Renal cortical epithelial cell (primary cell): Measurements from ENCODE around the gene VPS41. TPM values are rescaled to one million over a fixed set of nuclear protein-coding genes. Genes with fewer than 3 reads are reported as not detected.

Source experiments
- DNase-seq: peaks from one replicate; pipeline ENCODE4 v3.0.0-alpha.2; 2011; ENCODE audit warnings: low read depth
- total RNA-seq: library from RNA; depleted of rRNA; stranded (reverse); fragments of >200 nt; gene quantifications from 2 replicates; pipeline ENCODE4 v1.2.3, GENCODE V29; 2014

VPS41 gene
- total RNA-seq, 1 donor from 2014 or later, result 164 TPM

DNA sequence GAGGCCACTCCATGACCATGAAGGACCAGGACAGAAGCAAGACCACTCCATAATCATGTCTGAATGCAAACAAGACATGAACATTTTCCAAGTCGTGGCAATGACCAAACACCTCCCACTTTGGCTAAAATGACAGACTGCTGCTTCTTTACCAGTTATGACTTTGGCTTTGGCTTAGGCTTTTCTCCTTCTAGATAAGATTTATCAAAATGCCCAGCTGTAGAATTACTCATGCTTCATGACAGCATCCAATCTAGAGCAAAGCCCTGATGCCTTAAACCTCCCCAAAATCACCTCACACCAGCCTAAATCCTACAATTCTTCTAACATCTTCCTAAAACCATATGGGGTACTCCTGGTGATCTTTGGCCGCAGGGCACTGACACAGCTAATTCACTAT is 102.1 kb downstream of the VPS41 start:
- no peak for DNase-seq

DNA sequence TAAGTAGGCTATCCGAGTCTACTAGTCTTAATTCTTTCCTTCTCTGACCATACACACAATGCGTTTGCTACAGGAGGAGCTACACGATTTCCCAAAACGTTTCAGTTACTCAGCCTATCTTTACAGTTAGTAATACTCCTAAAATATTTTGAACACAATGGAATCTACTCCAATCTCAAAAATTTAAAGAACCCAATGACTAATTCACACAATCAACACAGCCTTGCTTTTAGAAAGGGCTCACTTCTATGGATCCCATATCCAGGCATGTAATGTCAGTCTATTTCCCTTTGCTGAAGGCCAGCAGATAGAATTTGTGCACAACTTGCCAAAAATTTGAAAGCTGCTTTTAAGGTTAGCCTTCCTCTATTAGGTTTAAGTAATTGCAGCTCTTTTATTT is 107.2 kb downstream of the VPS41 start:
- no peak for DNase-seq

GRCh38 chr7:38798552-38799267 is 110.3 kb downstream of the VPS41 start:
- no peak for DNase-seq

DNA sequence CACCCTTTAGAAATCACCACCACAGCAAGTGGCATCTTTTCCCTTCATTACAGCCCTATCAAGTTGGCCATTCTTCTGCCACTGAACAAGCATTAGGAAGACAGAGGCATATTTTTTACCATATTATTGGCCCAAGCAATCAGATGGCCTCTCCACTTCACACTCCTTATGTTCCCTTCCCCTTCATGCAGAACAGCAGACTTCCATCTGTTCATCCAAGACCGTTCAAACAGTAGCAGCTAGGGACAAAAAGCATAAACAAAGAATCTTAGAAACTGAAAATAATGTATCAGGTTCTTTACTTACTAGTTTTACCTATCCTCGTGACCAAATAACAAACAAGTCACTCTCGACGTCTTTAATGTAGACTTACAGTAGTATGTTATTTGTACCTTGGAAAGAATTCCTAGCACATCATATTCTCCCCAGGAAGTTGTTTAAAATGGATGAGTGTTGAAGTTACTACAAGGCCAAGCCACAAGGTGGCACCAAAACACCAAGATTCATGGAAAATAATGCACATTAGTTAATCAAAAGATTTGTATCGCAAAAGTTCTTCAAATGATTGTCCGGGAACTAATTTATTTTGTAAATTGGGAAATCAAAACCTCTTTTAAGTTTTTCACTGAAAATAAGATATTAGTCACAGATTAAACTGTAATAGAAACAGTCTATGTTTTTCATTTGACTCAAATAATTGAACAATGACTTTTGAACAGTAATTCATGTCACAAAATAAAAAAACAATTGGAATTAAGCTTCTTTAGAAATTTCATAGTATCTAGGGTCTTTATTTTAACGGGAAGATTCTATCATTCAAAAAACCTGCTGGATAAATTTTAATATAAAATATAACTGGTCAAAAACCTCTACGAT is 112.1 kb downstream of the VPS41 start:
- DNase-seq, result peak; percentile 65

- peak; percentile 27 for DNase-seq
Observed at GRCh38 chr7:38795593-38795992, 113.4 kb downstream of the VPS41 start.

DNA sequence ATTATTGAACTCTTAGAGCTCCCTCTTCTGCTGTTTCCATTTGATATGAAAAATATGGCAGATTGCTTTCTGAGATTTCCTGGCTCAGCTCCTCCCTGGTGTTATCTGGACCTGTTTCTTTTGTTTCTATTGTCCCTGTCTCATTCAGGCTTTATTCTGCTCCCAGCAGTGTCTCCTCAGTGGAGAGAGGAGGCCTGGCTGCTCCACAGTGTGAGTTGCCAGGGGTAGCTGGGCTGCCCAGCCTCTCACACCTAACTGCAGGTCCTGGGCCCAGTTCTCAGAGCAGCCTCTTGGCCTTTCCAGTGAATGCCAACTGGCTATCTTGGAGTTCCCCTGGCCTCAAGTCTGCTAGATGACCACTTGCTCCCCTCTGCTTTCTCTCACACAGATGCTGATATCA is 127.0 kb downstream of the VPS41 start:
- no peak for DNase-seq

DNA sequence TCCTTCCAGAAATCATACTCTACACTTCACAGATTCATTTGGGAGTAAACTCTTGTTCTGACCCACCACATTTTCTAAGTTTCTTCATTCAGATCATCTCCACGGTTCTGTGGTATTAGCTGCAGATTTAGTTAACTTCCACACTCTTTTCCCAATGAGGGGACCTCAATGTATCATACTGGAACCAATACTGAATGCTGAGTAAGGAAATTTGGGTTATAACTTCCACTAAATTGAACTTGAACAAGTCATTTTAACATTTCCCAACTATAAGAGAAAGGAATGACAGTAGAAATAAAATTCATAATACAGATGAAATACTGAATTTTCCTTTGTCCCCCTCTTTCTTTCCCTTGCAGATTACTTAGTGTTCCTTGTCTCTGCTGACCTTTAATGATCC is 131.4 kb downstream of the VPS41 start:
- DNase-seq, result no peak

DNA sequence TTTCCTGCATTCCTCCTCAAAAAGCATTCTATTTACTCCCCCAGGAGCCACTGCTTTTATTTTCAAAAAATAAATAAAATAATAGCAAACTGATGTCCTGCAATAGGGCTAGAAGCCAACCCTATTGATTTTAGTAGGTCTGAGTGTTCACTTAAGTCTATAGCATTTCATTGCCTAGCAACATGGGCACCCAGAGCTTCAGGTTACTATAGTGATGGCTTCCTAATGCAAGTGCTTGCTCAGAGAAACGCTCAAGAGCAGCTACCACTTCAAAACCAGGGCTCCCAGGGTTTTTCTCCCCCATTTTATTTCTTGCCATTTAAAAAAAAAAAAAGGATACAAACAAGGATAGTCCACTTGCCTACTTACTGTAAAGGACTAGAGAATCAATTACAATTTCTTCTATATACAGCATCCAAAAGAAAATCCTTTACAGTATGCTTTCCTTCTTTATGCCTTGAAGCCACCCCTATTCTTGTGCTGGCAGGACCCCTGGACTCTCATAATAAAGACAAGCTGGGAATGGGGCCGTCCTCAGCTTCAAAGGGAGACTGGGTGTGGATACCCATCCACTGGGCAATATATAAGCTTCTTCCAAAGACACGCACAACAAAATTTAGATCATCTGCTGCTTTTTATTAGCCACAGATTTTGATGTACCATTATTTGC is 133.3 kb downstream of the VPS41 start:
- no peak for DNase-seq

GRCh38 chr7:38773430-38773829 is 135.6 kb downstream of the VPS41 start:
- DNase-seq, result no peak

DNA sequence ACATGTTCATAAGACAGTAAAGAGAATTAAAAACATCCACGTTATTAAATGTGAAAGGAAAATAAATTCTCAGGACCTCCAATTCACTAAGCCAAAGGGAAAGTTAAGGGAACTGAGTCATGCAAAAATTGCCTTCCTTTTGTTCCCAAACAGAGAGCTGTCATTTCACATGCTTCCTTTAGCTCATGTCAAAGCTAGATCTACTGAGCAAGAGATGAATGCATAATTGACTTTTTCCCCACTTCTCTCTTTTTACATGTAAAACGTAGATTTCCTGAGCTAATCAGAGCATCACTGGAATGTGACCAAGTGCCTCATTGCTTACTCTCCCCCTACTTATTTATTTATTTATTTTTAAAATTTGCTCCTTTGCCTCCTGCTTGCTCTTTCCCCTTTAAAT is 148.8 kb downstream of the VPS41 start:
- no peak for DNase-seq

GRCh38 chr7:38759028-38759427 is 150.0 kb downstream of the VPS41 start:
- DNase-seq, result no peak

- peak; percentile 7 for DNase-seq
Observed at GRCh38 chr7:38757931-38758330, 151.1 kb downstream of the VPS41 start.

GRCh38 chr7:38756521-38756920 is 152.5 kb downstream of the VPS41 start:
- no peak for DNase-seq

DNA sequence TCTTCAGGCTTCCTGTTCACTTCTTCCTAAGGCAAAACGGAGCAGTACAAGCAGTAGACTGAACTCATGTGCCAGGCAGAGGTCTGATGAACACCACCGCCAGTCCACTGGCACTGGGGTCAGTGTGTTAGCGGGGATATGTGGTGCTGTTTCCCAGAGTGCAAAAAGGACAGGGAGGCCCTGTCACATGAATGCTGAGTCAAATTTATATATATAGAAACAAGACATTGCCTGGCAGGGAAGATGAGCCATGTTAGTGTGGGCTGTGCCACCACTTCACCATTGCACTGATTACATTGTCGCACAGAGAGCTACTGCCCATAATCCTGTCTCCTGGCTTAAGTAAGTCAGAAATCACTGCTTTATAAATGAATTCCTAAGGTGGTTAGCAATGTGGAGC is 155.6 kb downstream of the VPS41 start:
- DNase-seq, result no peak

DNA sequence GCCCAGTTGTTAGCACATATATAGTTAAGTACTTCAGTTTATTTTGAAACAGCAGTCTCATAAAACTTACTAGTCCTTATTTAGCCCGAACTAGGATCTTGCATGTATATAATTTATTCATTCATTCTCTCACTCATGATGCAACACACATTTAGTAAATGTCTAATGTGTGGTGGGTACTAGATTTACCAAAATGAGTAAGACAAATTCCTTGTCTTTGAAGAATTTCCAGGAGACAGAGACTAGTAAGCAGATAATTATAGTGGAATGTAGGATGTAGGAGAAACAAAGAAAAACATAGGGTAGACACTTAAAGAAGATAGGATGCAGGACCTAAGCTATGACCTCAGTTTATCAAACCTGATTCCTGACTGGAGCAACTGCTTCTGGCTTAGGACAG is 157.6 kb downstream of the VPS41 start:
- DNase-seq, result no peak

- DNase-seq, result no peak
Observed at GRCh38 chr7:38748056-38748610, 160.9 kb downstream of the VPS41 start.

GRCh38 chr7:38746438-38746837 is 162.6 kb downstream of the VPS41 start:
- DNase-seq, result no peak

GRCh38 chr7:38744746-38745145 is 164.2 kb downstream of the VPS41 start:
- DNase-seq, result peak; percentile 40

DNA sequence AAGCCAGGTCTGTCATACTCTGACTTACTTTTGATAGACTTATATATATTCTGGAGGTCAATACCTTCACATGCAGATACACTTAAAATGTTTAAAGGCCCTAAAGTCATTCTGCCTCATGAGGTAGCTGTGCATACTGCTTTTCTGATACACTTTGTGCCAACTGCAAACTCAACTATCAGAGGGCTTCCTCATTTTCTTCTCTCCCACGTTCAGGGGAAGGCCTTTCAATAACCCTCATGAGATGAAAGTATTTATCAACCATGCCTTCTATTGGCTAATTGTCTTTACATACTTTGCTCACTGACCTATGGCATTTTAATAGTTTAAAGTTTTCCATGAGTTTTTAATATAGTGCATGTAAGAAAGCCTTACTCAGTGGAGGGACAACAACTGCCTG is 165.1 kb downstream of the VPS41 start:
- no peak for DNase-seq

- DNase-seq, result no peak
Observed at GRCh38 chr7:38740041-38740440, 168.9 kb downstream of the VPS41 start.

DNA sequence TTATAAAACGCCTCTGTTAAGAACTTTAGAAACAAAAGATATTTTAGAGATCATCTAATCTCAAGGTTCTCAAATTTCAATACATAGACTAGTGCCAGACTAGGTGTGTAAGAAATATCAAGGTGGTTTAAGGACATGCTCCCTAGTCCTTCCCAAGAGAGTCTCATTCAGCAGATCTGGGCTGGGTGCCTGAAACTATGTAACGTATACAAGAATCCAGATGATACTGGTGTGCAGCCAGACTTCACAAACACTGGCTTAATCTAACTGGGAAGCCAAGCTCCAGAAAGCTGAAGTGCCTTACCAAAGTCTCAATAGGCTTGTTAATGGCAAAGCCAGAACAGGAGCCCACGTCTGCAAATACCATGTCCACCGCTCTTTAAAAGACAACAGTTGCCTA is 172.9 kb downstream of the VPS41 start:
- no peak for DNase-seq

DNA sequence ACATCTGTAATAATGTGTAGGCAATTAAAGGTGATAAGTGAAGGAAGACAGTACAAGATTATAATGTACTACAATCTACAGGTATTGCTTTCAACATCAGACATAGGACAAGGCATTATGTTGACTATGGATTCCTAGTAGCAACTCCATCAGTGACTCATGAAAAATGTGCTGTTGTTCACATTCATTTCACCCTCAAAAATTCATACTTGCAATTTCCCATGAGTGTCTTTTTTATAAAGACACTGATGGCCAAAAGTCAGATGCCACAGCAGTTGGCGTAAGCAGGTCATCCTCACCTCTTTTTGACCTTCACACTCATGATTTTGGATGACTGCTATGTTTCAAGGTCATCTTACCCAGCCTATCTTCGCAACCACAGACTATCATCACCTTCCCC is 177.8 kb downstream of the VPS41 start:
- DNase-seq, result peak; percentile 19
